Choroid plexus epithelial cell (primary cell): ENCODE data around the gene SPRYD3.
A peak's percentile ranks its signal among the peaks of the same experiment; 100 is the strongest.

Experiments used
- DNase-seq: peaks from one replicate; pipeline ENCODE4 v3.0.0-alpha.2; 2010; ENCODE audit warnings: low read depth
- H3K4me3 ChIP-seq: 2 replicates; pipeline ENCODE4 v1.5.1; 2011; ENCODE audit warnings: low read depth, mild to moderate bottlenecking, control low read depth, low read length, moderate library complexity
- TF ChIP-seq, protein P1 (sequence below): conservative IDR thresholded peaks from 2 replicates; pipeline ENCODE4 v1.5.1; 2011; ENCODE audit warnings: low read depth, mild to moderate bottlenecking, control low read depth, inconsistent platforms, low read length, moderate library complexity

Gene SPRYD3

GRCh38 chr12:53049571-53050318, 29.4 kb downstream of the SPRYD3 start, which contains the start of gene TNS2:
TNS2 (plus strand) TSS chr12:53050065; CDS start chr12:53050186, 121 bp downstream.
- peak within 1 kb of the TSS; percentile 70 for H3K4me3 ChIP-seq

GRCh38 chr12:53048780-53049401, 30.3 kb downstream of the SPRYD3 start:
- TF ChIP-seq, protein P1, sequence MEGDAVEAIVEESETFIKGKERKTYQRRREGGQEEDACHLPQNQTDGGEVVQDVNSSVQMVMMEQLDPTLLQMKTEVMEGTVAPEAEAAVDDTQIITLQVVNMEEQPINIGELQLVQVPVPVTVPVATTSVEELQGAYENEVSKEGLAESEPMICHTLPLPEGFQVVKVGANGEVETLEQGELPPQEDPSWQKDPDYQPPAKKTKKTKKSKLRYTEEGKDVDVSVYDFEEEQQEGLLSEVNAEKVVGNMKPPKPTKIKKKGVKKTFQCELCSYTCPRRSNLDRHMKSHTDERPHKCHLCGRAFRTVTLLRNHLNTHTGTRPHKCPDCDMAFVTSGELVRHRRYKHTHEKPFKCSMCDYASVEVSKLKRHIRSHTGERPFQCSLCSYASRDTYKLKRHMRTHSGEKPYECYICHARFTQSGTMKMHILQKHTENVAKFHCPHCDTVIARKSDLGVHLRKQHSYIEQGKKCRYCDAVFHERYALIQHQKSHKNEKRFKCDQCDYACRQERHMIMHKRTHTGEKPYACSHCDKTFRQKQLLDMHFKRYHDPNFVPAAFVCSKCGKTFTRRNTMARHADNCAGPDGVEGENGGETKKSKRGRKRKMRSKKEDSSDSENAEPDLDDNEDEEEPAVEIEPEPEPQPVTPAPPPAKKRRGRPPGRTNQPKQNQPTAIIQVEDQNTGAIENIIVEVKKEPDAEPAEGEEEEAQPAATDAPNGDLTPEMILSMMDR = no peak
- peak; percentile 79 for DNase-seq
- H3K4me3 ChIP-seq = peak overlapping the region; percentile 70

More at GRCh38 chr12:53049571-53050318, 29.4 kb downstream of the SPRYD3 start, which contains the start of gene TNS2:
- TF ChIP-seq, protein P1 = no peak
- peak; percentile 62 for DNase-seq

- H3K4me3 ChIP-seq = peak overlapping the region; percentile 72
- TF ChIP-seq, protein P1 = no peak
- no peak for DNase-seq
Measured at GRCh38 chr12:53048033-53048779, 31.0 kb downstream of the SPRYD3 start.

GRCh38 chr12:53047221-53048032, 31.8 kb downstream of the SPRYD3 start:
- peak overlapping the region; percentile 72 for H3K4me3 ChIP-seq
- TF ChIP-seq, protein P1 = no peak

GRCh38 chr12:53046655-53047220, 32.5 kb downstream of the SPRYD3 start:
- peak overlapping the region; percentile 72 for H3K4me3 ChIP-seq
- peak; percentile 88 for DNase-seq
- TF ChIP-seq, protein P1 = no peak

More at GRCh38 chr12:53047221-53048032, 31.8 kb downstream of the SPRYD3 start:
- DNase-seq = peak; percentile 84

DNA sequence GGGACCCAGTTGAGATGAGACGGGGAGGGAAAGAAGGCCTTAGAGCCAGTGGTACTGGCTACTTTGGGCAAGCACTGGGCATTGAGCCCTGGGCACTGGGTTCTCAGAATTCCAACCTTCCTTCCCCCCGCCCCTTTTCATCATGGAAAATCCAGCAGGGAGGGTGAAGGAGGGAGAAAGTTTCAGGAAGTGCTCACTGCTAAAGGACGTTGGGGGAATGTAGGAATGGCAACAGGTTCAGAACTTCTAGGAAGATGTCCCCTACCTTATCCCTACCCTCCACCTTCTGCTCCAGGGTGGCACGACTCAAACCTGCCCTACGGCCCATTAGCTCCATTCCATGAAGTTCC, 33.5 kb downstream of the SPRYD3 start:
- TF ChIP-seq, protein P1 = no peak
- no peak overlapping the region for H3K4me3 ChIP-seq
- DNase-seq = no peak
